Transverse colon (tissue), 4 donors: ENCODE data around the gene BHLHE41. TPM values are rescaled to one million over a fixed set of nuclear protein-coding genes. Genes with fewer than 3 reads are reported as not detected.

Experiments
- DNase-seq: peaks from one replicate; pipeline ENCODE4 v3.0.0-alpha.2; 2019
- H3K27ac ChIP-seq, 4 donors: fragments of 200-600 bp; sonication (generic); 2 replicates each; pipeline ENCODE4 v1.5.1; 2016 to 2018; ENCODE audit warnings: inconsistent platforms in 4 of 4
- H3K27me3 ChIP-seq: fragments of 200-600 bp; sonication (generic); 2 replicates; pipeline ENCODE4 v1.5.1; 2017; ENCODE audit warnings: inconsistent platforms
- H3K36me3 ChIP-seq, 4 donors: fragments of 200-600 bp; sonication (generic); 2 replicates each; pipeline ENCODE4 v1.5.1; 2017 to 2019; ENCODE audit warnings: inconsistent platforms in 4 of 4
- H3K4me1 ChIP-seq, 4 donors: fragments of 200-600 bp; sonication (generic); 2 replicates each; pipeline ENCODE4 v1.5.1; 2017 to 2020; ENCODE audit warnings: inconsistent platforms in 4 of 4
- H3K4me3 ChIP-seq, 4 donors: fragments of 200-600 bp; sonication (generic); 1 replicate in 1 of 4; 2 replicates in 3 of 4; pipeline versions ENCODE4 v1.5.1 to v1.6.1; 2017 to 2019; ENCODE audit warnings: inconsistent platforms in 4 of 4
- H3K9me3 ChIP-seq, 2 donors: fragments of 200-600 bp; sonication (generic); 2 replicates each; pipeline ENCODE4 v1.5.1; 2017 to 2019; ENCODE audit warnings: inconsistent platforms in 2 of 2
- EP300 ChIP-seq: sonication (generic); formaldehyde crosslinking; IDR thresholded peaks from one replicate; pipeline ENCODE4 v1.6.1; 2017; ENCODE audit warnings: antibody characterized with exemption, low read depth
- POLR2A ChIP-seq: fragments of 450-650 bp; IDR thresholded peaks from one replicate; pipeline ENCODE4 v1.6.1; 2016; ENCODE audit warnings: antibody characterized with exemption, mild to moderate bottlenecking, moderate library complexity
- POLR2AphosphoS5 ChIP-seq, 3 donors: sonication (generic); formaldehyde crosslinking; IDR thresholded peaks; one replicate each; pipeline ENCODE4 v1.6.1; 2016; ENCODE audit warnings: antibody characterized with exemption in 3 of 3
- WGBS, 2 donors: methylation state at CpG; one replicate each; pipeline ENCODE4 v1.1.5; 2018; ENCODE audit warnings: low coverage in 1 of 2; 5-methylcytosine and 5-hydroxymethylcytosine counted together
- in situ Hi-C, 4 donors: fragments of 200-750 bp; cut with MboI; loops; one replicate each; pipeline versions ENCODE4 v1.15.0 to v1.15.1; 2017; ENCODE audit warnings: low sequenced_read_pairs in 3 of 4, low pct_ligation_motif_present in 1 of 4, low pct_unique_long_range_greater_than_20kb in 1 of 4
- intact Hi-C: fragments of 100-400 bp; cut with DNase I; formaldehyde crosslinking; loops from one replicate; pipeline ENCODE4 v1.15.1; 2023; ENCODE audit warnings: low total_unique reads
- total RNA-seq, 4 donors: library from RNA; depleted of rRNA; stranded (reverse); fragments of >200 nt; gene quantifications; one replicate each; pipeline ENCODE4 v1.1.0, GENCODE V29; 2016
- TF ChIP-seq, protein P1 (sequence below), 5 experiments: fragments of 200-600 bp in 3 of 5; fragments of 450-650 bp in 2 of 5; sonication (generic) in 3 of 5; IDR thresholded peaks; 1 replicate in 2 of 5; 2 replicates in 3 of 5; pipeline ENCODE4 v1.5.1; 2016 to 2017; ENCODE audit warnings: antibody characterized with exemption in 5 of 5, inconsistent platforms in 3 of 5, mild to moderate bottlenecking in 2 of 5, moderate library complexity in 1 of 5

BHLHE41 gene
- total RNA-seq, 4 donors from 2014 or later, result 12.2 to 22.8 (median 18.1) TPM; not detected in 1

GRCh38 chr12:26086936-26087335, 37.9 kb downstream of the BHLHE41 start:
- TF ChIP-seq POLR2AphosphoS5 (IDR thresholded peaks at IDR 0.05), result no peak
- no peak for TF ChIP-seq POLR2A
- TF ChIP-seq, protein P1, sequence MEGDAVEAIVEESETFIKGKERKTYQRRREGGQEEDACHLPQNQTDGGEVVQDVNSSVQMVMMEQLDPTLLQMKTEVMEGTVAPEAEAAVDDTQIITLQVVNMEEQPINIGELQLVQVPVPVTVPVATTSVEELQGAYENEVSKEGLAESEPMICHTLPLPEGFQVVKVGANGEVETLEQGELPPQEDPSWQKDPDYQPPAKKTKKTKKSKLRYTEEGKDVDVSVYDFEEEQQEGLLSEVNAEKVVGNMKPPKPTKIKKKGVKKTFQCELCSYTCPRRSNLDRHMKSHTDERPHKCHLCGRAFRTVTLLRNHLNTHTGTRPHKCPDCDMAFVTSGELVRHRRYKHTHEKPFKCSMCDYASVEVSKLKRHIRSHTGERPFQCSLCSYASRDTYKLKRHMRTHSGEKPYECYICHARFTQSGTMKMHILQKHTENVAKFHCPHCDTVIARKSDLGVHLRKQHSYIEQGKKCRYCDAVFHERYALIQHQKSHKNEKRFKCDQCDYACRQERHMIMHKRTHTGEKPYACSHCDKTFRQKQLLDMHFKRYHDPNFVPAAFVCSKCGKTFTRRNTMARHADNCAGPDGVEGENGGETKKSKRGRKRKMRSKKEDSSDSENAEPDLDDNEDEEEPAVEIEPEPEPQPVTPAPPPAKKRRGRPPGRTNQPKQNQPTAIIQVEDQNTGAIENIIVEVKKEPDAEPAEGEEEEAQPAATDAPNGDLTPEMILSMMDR (IDR thresholded peaks at IDR 0.05), result no peak
- no peak for TF ChIP-seq EP300
- 80 to 88% methylated on average over 1 of the region's 1 CpG for WGBS, 2 donors

GRCh38 chr12:26080911-26081310, 43.9 kb downstream of the BHLHE41 start:
- no peak overlapping the region for H3K27ac ChIP-seq
- H3K4me3 ChIP-seq, result no peak overlapping the region
- H3K9me3 ChIP-seq, result no peaks in the 10 kb centered on the region
- no peaks in the 10 kb centered on the region for H3K4me1 ChIP-seq
- intact Hi-C loops (no loop called here), in situ Hi-C loops (loop anchor here in 2 of 4 donors (25.0 kb wide), 3 partner anchors 331 to 581 kb away; no protein-coding TSS in a partner anchor)
- 84% methylated on average over 1 of the region's 1 CpG; no CpG with 5 or more reads in 1 of the 2 donors for WGBS, 2 donors
- H3K27me3 ChIP-seq, result no peaks in the 10 kb centered on the region
- no peak for DNase-seq
- H3K36me3 ChIP-seq, result no peaks in the 10 kb centered on the region
- TF ChIP-seq POLR2AphosphoS5 (IDR thresholded peaks at IDR 0.05) (no peak), EP300 (no peak), POLR2A (no peak)
- TF ChIP-seq, protein P1 (IDR thresholded peaks at IDR 0.05), result no peak

More at GRCh38 chr12:26086936-26087335, 37.9 kb downstream of the BHLHE41 start:
- Histone ChIP-seq H3K4me1 (no peaks in the 10 kb centered on the region), H3K27ac (no peak overlapping the region), H3K27me3 (no peaks in the 10 kb centered on the region), H3K36me3 (no peaks in the 10 kb centered on the region), H3K9me3 (no peaks in the 10 kb centered on the region), H3K4me3 (no peak overlapping the region)
- no peak for DNase-seq
- intact Hi-C loops, result no loop called here
- in situ Hi-C loops, result loop anchor here in 2 of 4 donors (25.0 kb wide), 3 partner anchors 325 to 575 kb away; no protein-coding TSS in a partner anchor

GRCh38 chr12:26077915-26078702, 46.7 kb downstream of the BHLHE41 start:
- no peak for DNase-seq
- WGBS, 2 donors, result 72 to 87% methylated on average over 2 of the region's 2 CpGs

More at GRCh38 chr12:26077915-26078702, 46.7 kb downstream of the BHLHE41 start:
- Histone ChIP-seq H3K9me3 (no peaks in the 10 kb centered on the region), H3K4me1 (no peaks in the 10 kb centered on the region), H3K36me3 (no peaks in the 10 kb centered on the region), H3K4me3 (no peak overlapping the region), H3K27ac (no peak overlapping the region), H3K27me3 (no peaks in the 10 kb centered on the region)
- TF ChIP-seq, protein P1 (IDR thresholded peaks at IDR 0.05), result no peak
- TF ChIP-seq POLR2A (no peak), POLR2AphosphoS5 (IDR thresholded peaks at IDR 0.05) (no peak), EP300 (no peak)
- intact Hi-C loops, result no loop called here
- in situ Hi-C loops, result loop anchor here in 2 of 4 donors (25.0 kb wide), 3 partner anchors 334 to 584 kb away; no protein-coding TSS in a partner anchor

Other genes with a start within 250 kb of the BHLHE41 start
- 100 to 1,000 TPM in 1 of 4 donors, 10 to 100 TPM in 3; 13.1 to 332 (median 23.5) TPM for gene RASSF8, start 166.4 kb downstream of the BHLHE41 start, total RNA-seq
- gene SSPN, start 70.5 kb upstream of the BHLHE41 start, total RNA-seq, result 100 to 1,000 TPM in 1 of 4 donors, 10 to 100 TPM in 2, 1 to 10 TPM in 1; 4.5 to 103 (median 15.0) TPM